ENCODE data around the gene HGS.

Gene HGS

GRCh38 chr17:81707725-81708646 lies 24.2 kb downstream of the HGS start:
- DNase-seq (ENCODE audit: extremely low read depth, low read depth), result no peak
- TF ChIP-seq CTCF (IDR thresholded peaks at IDR 0.05; ENCODE audit: low read depth, low read length), result no peak

- TF ChIP-seq CTCF (IDR thresholded peaks at IDR 0.05; ENCODE audit: low read depth, low read length), result no peak
Observed at GRCh38 chr17:81708739-81709185, 25.0 kb downstream of the HGS start.

GRCh38 chr17:81710514-81711308 lies 26.9 kb downstream of the HGS start:
- no peak for DNase-seq (ENCODE audit: extremely low read depth, low read depth)
- TF ChIP-seq CTCF (IDR thresholded peaks at IDR 0.05; ENCODE audit: low read depth, low read length), result no peak

More at GRCh38 chr17:81708739-81709185, 25.0 kb downstream of the HGS start:
- no peak for DNase-seq (ENCODE audit: extremely low read depth, low read depth)

GRCh38 chr17:81711814-81712467 lies 28.1 kb downstream of the HGS start, which contains the start of gene SLC25A10:
TSS of gene SLC25A10 (plus strand) at chr17:81712284. CDS start at chr17:81712427, 143 bp downstream.
- no peak for DNase-seq (ENCODE audit: extremely low read depth, low read depth)
- TF ChIP-seq CTCF (IDR thresholded peaks at IDR 0.05; ENCODE audit: low read depth, low read length), result no peak

- no peak for DNase-seq (ENCODE audit: extremely low read depth, low read depth)
- no peak; the same call in 1 of the 2 replicates for TF ChIP-seq CTCF (IDR thresholded peaks at IDR 0.05; ENCODE audit: low read depth, low read length)
Observed at GRCh38 chr17:81712468-81713003, 28.7 kb downstream of the HGS start.

- no peak for DNase-seq (ENCODE audit: extremely low read depth, low read depth)
- no peak for TF ChIP-seq CTCF (IDR thresholded peaks at IDR 0.05; ENCODE audit: low read depth, low read length)
Observed at GRCh38 chr17:81713004-81713555, 29.3 kb downstream of the HGS start.
